ENCODE data around the gene KIF26B.
A peak's percentile ranks its signal among the peaks of the same experiment; 100 is the strongest.

KIF26B gene

DNA sequence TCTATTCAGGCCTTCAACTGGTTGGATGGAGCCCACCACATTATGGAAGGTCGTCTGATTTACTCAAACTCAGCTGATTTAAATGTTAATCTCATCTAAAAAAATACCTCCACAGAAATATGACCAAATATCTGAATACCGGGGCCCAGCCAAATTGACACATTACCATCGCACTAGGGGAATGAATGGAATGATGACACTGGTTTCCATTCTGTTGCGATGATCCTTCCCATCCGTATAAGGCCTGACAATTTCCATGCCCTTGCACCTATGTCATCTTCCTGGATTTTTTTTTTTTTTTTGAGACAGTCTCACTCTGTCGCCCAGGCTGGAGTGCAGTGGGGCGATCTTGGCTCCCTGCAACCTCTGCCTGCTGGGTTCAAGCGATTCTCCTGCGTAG, 397.5 kb downstream of the KIF26B start:
- H3K4me3 ChIP-seq (replicated peaks in 1 of 2; ENCODE audit: low read depth in 2 of 2, low read length in 2 of 2) = no peak overlapping the region
- TF ChIP-seq, protein P1, sequence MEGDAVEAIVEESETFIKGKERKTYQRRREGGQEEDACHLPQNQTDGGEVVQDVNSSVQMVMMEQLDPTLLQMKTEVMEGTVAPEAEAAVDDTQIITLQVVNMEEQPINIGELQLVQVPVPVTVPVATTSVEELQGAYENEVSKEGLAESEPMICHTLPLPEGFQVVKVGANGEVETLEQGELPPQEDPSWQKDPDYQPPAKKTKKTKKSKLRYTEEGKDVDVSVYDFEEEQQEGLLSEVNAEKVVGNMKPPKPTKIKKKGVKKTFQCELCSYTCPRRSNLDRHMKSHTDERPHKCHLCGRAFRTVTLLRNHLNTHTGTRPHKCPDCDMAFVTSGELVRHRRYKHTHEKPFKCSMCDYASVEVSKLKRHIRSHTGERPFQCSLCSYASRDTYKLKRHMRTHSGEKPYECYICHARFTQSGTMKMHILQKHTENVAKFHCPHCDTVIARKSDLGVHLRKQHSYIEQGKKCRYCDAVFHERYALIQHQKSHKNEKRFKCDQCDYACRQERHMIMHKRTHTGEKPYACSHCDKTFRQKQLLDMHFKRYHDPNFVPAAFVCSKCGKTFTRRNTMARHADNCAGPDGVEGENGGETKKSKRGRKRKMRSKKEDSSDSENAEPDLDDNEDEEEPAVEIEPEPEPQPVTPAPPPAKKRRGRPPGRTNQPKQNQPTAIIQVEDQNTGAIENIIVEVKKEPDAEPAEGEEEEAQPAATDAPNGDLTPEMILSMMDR (IDR thresholded peaks at IDR 0.05; ENCODE audit: low read depth, low read length) = no peak
- DNase-seq (ENCODE audit: low read depth in 2 of 2) = no peak

DNA sequence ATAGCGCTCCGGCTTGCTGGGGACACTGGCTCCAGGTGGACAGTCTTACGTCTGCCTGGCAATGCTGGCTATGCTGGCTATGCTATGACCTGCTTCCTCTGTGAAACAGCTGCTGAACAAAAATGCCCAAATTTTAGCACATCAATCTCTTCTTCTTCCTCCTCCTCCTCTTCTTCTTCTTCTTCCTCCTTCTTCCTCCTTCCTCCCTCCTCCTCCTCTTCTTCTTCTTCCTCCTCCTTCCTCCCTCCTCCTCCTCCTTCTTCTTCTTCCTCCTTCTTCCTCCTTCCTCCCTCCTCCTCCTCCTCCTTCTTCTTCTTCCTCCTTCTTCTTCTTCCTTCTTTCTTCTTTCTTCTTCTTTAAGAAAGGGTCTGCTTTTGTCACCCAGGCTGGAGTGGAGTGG, 401.3 kb downstream of the KIF26B start:
- TF ChIP-seq, protein P1 (IDR thresholded peaks at IDR 0.05; ENCODE audit: low read depth, low read length) = no peak
- no peak for DNase-seq (ENCODE audit: low read depth in 2 of 2)
- H3K4me3 ChIP-seq (replicated peaks in 1 of 2; ENCODE audit: low read depth in 2 of 2, low read length in 2 of 2) = no peak overlapping the region

DNA sequence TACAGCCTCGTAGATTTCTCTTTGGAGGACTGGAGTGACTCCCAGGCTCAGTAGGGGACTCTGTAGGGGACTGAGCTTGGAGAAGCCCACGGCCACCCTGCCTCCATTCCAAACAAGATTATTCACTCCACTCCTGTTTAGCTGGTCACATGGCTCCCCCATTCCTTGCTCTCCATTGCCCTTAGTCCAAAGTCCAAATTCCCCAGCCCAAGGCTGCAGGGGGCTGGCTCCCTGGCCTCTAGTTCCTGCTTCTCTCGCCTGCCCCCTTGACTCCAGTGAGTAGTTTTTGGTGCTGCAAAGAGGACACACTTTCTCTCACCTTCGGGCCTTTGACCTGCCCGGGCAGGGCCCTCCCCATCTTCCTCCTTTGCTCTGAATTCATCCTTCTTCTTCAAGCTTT, 403.3 kb downstream of the KIF26B start:
- TF ChIP-seq, protein P1 (IDR thresholded peaks at IDR 0.05; ENCODE audit: low read depth, low read length) = no peak
- DNase-seq (ENCODE audit: low read depth in 2 of 2) = no peak
- no peak overlapping the region for H3K4me3 ChIP-seq (replicated peaks in 1 of 2; ENCODE audit: low read depth in 2 of 2, low read length in 2 of 2)

DNA sequence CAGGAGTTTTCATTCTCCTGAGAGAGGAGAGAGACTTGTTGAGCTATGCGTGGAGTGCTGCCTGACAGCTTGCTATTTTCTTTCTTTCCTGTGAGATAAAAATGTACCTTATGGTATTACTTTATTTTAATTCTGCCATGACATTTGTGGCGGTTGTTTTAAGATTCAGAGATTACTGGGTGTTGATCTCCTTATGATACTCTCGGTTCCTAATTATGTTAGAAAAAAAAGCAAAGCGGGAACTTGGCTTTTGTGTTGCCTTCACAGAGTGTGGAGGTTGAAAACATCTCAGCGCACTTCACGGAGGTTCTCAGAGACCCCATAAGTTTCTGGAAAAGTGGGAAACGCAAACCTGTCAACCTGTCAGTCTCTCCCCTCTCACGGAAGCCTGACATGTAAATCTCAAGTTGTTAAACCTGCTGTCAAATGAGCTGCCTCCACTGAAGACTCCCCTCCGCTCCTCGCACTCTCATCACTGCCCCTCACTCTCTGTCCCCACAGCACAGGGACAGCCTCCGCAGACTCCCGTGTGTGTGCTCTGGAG, 405.6 kb downstream of the KIF26B start:
- no peak overlapping the region for H3K4me3 ChIP-seq (replicated peaks in 1 of 2; ENCODE audit: low read depth in 2 of 2, low read length in 2 of 2)
- no peak for DNase-seq (ENCODE audit: low read depth in 2 of 2)
- TF ChIP-seq, protein P1 (IDR thresholded peaks at IDR 0.05; ENCODE audit: low read depth, low read length) = no peak

DNA sequence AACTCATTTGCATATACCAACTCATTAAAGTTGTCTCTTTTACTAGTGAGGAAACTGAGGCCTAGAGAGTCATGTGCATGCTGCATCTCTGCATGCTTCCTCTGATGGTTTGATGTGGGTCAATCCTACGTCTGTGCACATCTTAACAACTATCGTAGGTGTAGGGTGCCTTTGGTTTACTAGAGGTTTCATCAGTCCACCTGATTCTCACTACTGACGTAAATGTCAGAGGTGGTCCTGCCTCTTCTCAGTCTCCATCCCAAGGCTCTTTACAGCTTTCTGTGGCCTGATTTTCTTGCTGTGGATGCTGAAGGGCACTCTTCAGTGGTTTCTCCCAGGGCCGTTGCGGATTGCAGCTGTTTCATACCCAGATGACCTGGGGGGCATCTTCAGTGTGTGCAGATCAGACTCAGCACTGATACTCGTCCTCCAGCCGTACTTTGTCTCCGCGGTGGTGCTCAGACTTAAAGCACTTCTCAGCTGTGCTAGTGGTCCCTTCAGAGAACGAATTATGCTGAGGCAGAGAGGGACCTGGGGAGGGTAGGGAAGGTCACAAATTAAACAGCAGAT, 407.0 kb downstream of the KIF26B start:
- DNase-seq (ENCODE audit: low read depth in 2 of 2) = no peak
- no peak overlapping the region for H3K4me3 ChIP-seq (replicated peaks in 1 of 2; ENCODE audit: low read depth in 2 of 2, low read length in 2 of 2)
- TF ChIP-seq, protein P1 (IDR thresholded peaks at IDR 0.05; ENCODE audit: low read depth, low read length) = no peak

DNA sequence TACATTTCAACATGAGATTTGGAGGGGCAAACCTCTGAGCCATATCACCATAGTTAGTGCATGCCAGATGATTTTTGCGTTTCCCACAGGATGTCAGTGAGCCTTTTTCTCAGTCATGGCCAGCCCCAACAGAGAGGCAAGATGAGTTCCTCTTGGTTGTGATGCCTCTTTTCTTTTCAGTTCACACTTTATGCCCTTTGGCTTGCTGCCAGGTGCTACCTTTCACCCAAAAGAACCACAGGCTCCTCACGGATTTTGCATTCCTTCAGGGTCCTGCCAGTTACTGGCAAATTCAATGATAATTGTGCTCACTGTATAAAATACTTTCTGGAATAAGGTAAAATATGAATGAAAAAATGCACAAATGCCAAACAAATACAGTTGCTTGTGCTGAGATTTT, 411.3 kb downstream of the KIF26B start:
- no peak overlapping the region for H3K4me3 ChIP-seq (replicated peaks in 1 of 2; ENCODE audit: low read depth in 2 of 2, low read length in 2 of 2)
- TF ChIP-seq, protein P1 (IDR thresholded peaks at IDR 0.05; ENCODE audit: low read depth, low read length) = no peak
- DNase-seq (ENCODE audit: low read depth in 2 of 2) = no peak

DNA sequence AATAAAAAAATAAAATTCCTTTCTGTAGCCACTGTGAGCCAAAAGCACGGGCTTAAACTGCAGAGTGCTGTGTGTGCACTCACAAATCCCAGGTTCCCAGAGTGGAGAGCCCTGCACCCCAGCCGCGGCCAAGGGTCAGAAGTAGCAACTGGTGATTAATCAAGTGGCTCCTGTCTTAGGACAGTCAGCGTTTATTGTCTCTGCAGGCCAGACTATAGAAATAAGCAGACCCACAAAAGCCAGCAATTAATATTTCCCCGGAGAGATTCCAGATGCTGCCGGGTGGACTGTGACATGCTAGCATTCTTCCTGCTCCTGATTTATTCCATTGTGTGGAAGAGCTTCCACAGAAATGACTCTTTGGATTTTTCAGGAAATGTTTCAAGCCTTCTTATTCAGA, 412.2 kb downstream of the KIF26B start:
- TF ChIP-seq, protein P1 (IDR thresholded peaks at IDR 0.05; ENCODE audit: low read depth, low read length) = no peak
- peak in 1 of 2 donors; percentile 12 for DNase-seq (ENCODE audit: low read depth in 2 of 2)
- H3K4me3 ChIP-seq (replicated peaks in 1 of 2; ENCODE audit: low read depth in 2 of 2, low read length in 2 of 2) = no peak overlapping the region
